Activated naive CD8-positive, alpha-beta T cell treated with anti-CD3 and anti-CD28 coated beads, Interleukin-2, amount 10 ng/mL, durations not matched to agents 7 days and 5 days (primary cell): ENCODE measurements around the gene ACOT7. TPM values are rescaled to one million over a fixed set of nuclear protein-coding genes. Genes with fewer than 3 reads are reported as not detected.

Experiments used
- ATAC-seq: fragments of 150-1000 bp; cut with Tn5 transposase; one replicate; pipeline ENCODE4 v1.10.0; 2021; ENCODE audit warnings: low read depth, moderate library complexity
- POLR2A ChIA-PET: fragments of 350-600 bp; sonication (Branson Sonifier 250); formaldehyde crosslinking; loops from one replicate; lab custom pipeline; 2021; ENCODE audit warnings: antibody characterized with exemption; lab: Charles Lee
- DNase-seq: peaks from one replicate; pipeline ENCODE4 v3.0.0; 2021
- H3K27ac Mint-ChIP-seq: one replicate; pipeline ENCODE4 v1.8.0; 2022; ENCODE audit warnings: mild to moderate bottlenecking, mixed read lengths
- H3K27me3 Mint-ChIP-seq: one replicate; pipeline ENCODE4 v1.8.0; 2022; ENCODE audit warnings: mild to moderate bottlenecking, moderate library complexity, mixed read lengths
- H3K36me3 Mint-ChIP-seq: one replicate; pipeline ENCODE4 v1.8.0; 2021; ENCODE audit warnings: mild to moderate bottlenecking, mixed read lengths
- H3K4me1 Mint-ChIP-seq: one replicate; pipeline ENCODE4 v1.8.0; 2021; ENCODE audit warnings: mixed read lengths
- H3K4me3 Mint-ChIP-seq: one replicate; pipeline ENCODE4 v1.8.0; 2022; ENCODE audit warnings: mild to moderate bottlenecking, moderate library complexity, mixed read lengths
- H3K9me3 Mint-ChIP-seq: one replicate; pipeline ENCODE4 v1.8.0; 2021; ENCODE audit warnings: mixed read lengths
- total RNA-seq, 2 experiments: library from RNA; stranded (reverse); gene quantifications; one replicate each; pipeline ENCODE4 v1.2.3, GENCODE V29; 2021

The ACOT7 gene
- total RNA-seq, 2 experiments from 2014 or later = 43.9 to 52.8 TPM

GRCh38 chr1:6349254-6349943 is 44.2 kb downstream of the ACOT7 start:
- POLR2A ChIA-PET = interaction anchor here (0.6 to 3.5 kb wide), 4 partner anchors 10 to 56 kb away, joined by 3 to 47 read pairs (median 24); partner anchors contain the start of gene ACOT7
- DNase-seq (no peak), ATAC-seq (no peak)
- no peak overlapping the region for H3K4me3 Mint-ChIP-seq
- H3K27me3 Mint-ChIP-seq = no peaks in the 10 kb centered on the region
- H3K9me3 Mint-ChIP-seq = no peaks in the 10 kb centered on the region
- peaks cover 3% of the 10 kb centered on the region for H3K36me3 Mint-ChIP-seq
- H3K27ac Mint-ChIP-seq = peak overlapping the region; percentile 96
- peaks cover 24% of the 10 kb centered on the region for H3K4me1 Mint-ChIP-seq

GRCh38 chr1:6348511-6349191 is 44.9 kb downstream of the ACOT7 start:
- peak; percentile 89 for ATAC-seq
- peak overlapping the region; percentile 58 for H3K4me3 Mint-ChIP-seq
- POLR2A ChIA-PET = interaction anchor here (0.6 to 3.5 kb wide), 9 partner anchors 11 to 118 kb away, joined by 3 to 47 read pairs (median 3); partner anchors contain the start of genes ACOT7 and ICMT

GRCh38 chr1:6347641-6348487 is 45.7 kb downstream of the ACOT7 start:
- POLR2A ChIA-PET = interaction anchor here (0.6 to 3.5 kb wide), 9 partner anchors 12 to 119 kb away, joined by 3 to 47 read pairs (median 3); partner anchors contain the start of genes ACOT7, HES2 and ICMT
- H3K27me3 Mint-ChIP-seq = no peaks in the 10 kb centered on the region
- ATAC-seq = peak; percentile 57
- peaks cover 3% of the 10 kb centered on the region for H3K36me3 Mint-ChIP-seq
- DNase-seq = peak; percentile 79
- H3K9me3 Mint-ChIP-seq = no peaks in the 10 kb centered on the region
- H3K4me1 Mint-ChIP-seq = peaks cover 24% of the 10 kb centered on the region
- peak overlapping the region; percentile 96 for H3K27ac Mint-ChIP-seq
- H3K4me3 Mint-ChIP-seq = peak overlapping the region; percentile 58

More at GRCh38 chr1:6348511-6349191, 44.9 kb downstream of the ACOT7 start:
- Mint-ChIP-seq H3K9me3 (no peaks in the 10 kb centered on the region), H3K4me1 (peaks cover 24% of the 10 kb centered on the region), H3K27ac (peak overlapping the region; percentile 96), H3K27me3 (no peaks in the 10 kb centered on the region), H3K36me3 (peaks cover 3% of the 10 kb centered on the region)
- peak; percentile 69 for DNase-seq

- no peak overlapping the region for H3K4me3 Mint-ChIP-seq
- POLR2A ChIA-PET = interaction anchor here (0.5 to 1.4 kb wide), 3 partner anchors 49 to 97 kb away, joined by 3 to 4 read pairs (median 3); partner anchors contain the start of gene ACOT7
- DNase-seq (no peak), ATAC-seq (no peak)
- H3K4me1 Mint-ChIP-seq = peaks cover 19% of the 10 kb centered on the region
- no peak overlapping the region for H3K27ac Mint-ChIP-seq
- H3K27me3 Mint-ChIP-seq = no peaks in the 10 kb centered on the region
- no peaks in the 10 kb centered on the region for H3K9me3 Mint-ChIP-seq
- H3K36me3 Mint-ChIP-seq = peaks cover 3% of the 10 kb centered on the region
Measured at GRCh38 chr1:6345460-6345859, 48.1 kb downstream of the ACOT7 start.

GRCh38 chr1:6345009-6345408 is 48.6 kb downstream of the ACOT7 start:
- Mint-ChIP-seq H3K27me3 (no peaks in the 10 kb centered on the region), H3K4me3 (no peak overlapping the region), H3K27ac (no peak overlapping the region), H3K4me1 (peaks cover 19% of the 10 kb centered on the region), H3K9me3 (no peaks in the 10 kb centered on the region), H3K36me3 (peaks cover 3% of the 10 kb centered on the region)
- no peak for ATAC-seq
- DNase-seq = no peak
- POLR2A ChIA-PET = interaction anchor here (1.2 to 1.4 kb wide), 2 partner anchors 49 to 97 kb away, joined by 3 to 4 read pairs; partner anchors contain the start of gene ACOT7

GRCh38 chr1:6343506-6344405 is 49.8 kb downstream of the ACOT7 start:
- peaks cover 3% of the 10 kb centered on the region for H3K36me3 Mint-ChIP-seq
- POLR2A ChIA-PET = interaction anchor here (0.6 to 1.1 kb wide), 2 partner anchors 108 to 109 kb away, joined by 3 read pairs; partner anchors contain the start of gene ICMT
- no peaks in the 10 kb centered on the region for H3K27me3 Mint-ChIP-seq
- H3K4me1 Mint-ChIP-seq = peaks cover 8% of the 10 kb centered on the region
- H3K4me3 Mint-ChIP-seq = no peak overlapping the region
- H3K9me3 Mint-ChIP-seq = no peaks in the 10 kb centered on the region
- peak; percentile 51 for ATAC-seq
- H3K27ac Mint-ChIP-seq = peak overlapping the region; percentile 5
- peak; percentile 77 for DNase-seq

GRCh38 chr1:6342056-6342455 is 51.5 kb downstream of the ACOT7 start:
- H3K4me1 Mint-ChIP-seq = no peaks in the 10 kb centered on the region
- no peaks in the 10 kb centered on the region for H3K9me3 Mint-ChIP-seq
- no peak overlapping the region for H3K27ac Mint-ChIP-seq
- DNase-seq (no peak), ATAC-seq (no peak)
- H3K36me3 Mint-ChIP-seq = peaks cover 6% of the 10 kb centered on the region
- H3K27me3 Mint-ChIP-seq = no peaks in the 10 kb centered on the region
- no peak overlapping the region for H3K4me3 Mint-ChIP-seq
- POLR2A ChIA-PET = no interaction called here

- no peak for ATAC-seq
- no peaks in the 10 kb centered on the region for H3K4me1 Mint-ChIP-seq
- no peak overlapping the region for H3K4me3 Mint-ChIP-seq
- no peak for DNase-seq
- H3K27ac Mint-ChIP-seq = no peak overlapping the region
- H3K36me3 Mint-ChIP-seq = peaks cover 4% of the 10 kb centered on the region
- POLR2A ChIA-PET = no interaction called here
- H3K9me3 Mint-ChIP-seq = no peaks in the 10 kb centered on the region
- no peaks in the 10 kb centered on the region for H3K27me3 Mint-ChIP-seq
Measured at GRCh38 chr1:6338695-6339094, 54.9 kb downstream of the ACOT7 start.

- no peak for ATAC-seq
- Mint-ChIP-seq H3K9me3 (no peaks in the 10 kb centered on the region), H3K36me3 (peaks cover 4% of the 10 kb centered on the region), H3K4me3 (no peak overlapping the region), H3K27ac (no peak overlapping the region), H3K27me3 (no peaks in the 10 kb centered on the region), H3K4me1 (no peaks in the 10 kb centered on the region)
- POLR2A ChIA-PET = interaction anchor here (0.7 kb wide), 2 partner anchors 74 to 627 kb away, joined by 3 to 9 read pairs; no protein-coding TSS in a partner anchor
- DNase-seq = no peak
Measured at GRCh38 chr1:6336776-6337622, 56.6 kb downstream of the ACOT7 start.

- POLR2A ChIA-PET = no interaction called here
- ATAC-seq = no peak
- no peaks in the 10 kb centered on the region for H3K9me3 Mint-ChIP-seq
- peaks cover 4% of the 10 kb centered on the region for H3K36me3 Mint-ChIP-seq
- no peak overlapping the region for H3K4me3 Mint-ChIP-seq
- H3K27me3 Mint-ChIP-seq = no peaks in the 10 kb centered on the region
- H3K4me1 Mint-ChIP-seq = no peaks in the 10 kb centered on the region
- no peak overlapping the region for H3K27ac Mint-ChIP-seq
- no peak for DNase-seq
Measured at GRCh38 chr1:6334261-6334993, 59.1 kb downstream of the ACOT7 start.

- Mint-ChIP-seq H3K4me3 (no peak overlapping the region), H3K4me1 (no peaks in the 10 kb centered on the region), H3K9me3 (no peaks in the 10 kb centered on the region), H3K27ac (no peak overlapping the region), H3K27me3 (no peaks in the 10 kb centered on the region), H3K36me3 (no peaks in the 10 kb centered on the region)
- ATAC-seq = no peak
- POLR2A ChIA-PET = no interaction called here
- DNase-seq = no peak
Measured at GRCh38 chr1:6332821-6333220, 60.7 kb downstream of the ACOT7 start.
